Activated naive CD4-positive, alpha-beta T cell treated with anti-CD3 and anti-CD28 coated beads, Interleukin-2, amount 10 ng/mL, durations not matched to agents 5 hours and 36 hours (primary cell): ENCODE data around the gene HEXIM1. TPM values are rescaled to one million over a fixed set of nuclear protein-coding genes. Genes with fewer than 3 reads are reported as not detected.

Experiments used
- microRNA-seq: library from miRNA; unstranded; fragments of <30 nt; microRNA quantifications from one replicate; pipeline ENCODE4 v1.2.0, GENCODE V29; 2022; ENCODE audit warnings: borderline microRNAs expressed, borderline replicate concordance
- total RNA-seq, 2 experiments: library from RNA; stranded (reverse); gene quantifications; one replicate each; pipeline ENCODE4 v1.2.3, GENCODE V29; 2021

Gene HEXIM1, protein sequence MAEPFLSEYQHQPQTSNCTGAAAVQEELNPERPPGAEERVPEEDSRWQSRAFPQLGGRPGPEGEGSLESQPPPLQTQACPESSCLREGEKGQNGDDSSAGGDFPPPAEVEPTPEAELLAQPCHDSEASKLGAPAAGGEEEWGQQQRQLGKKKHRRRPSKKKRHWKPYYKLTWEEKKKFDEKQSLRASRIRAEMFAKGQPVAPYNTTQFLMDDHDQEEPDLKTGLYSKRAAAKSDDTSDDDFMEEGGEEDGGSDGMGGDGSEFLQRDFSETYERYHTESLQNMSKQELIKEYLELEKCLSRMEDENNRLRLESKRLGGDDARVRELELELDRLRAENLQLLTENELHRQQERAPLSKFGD
- total RNA-seq, result 10 to 100 TPM; 28.3 to 29.5 TPM

GRCh38 chr17:45148183-45149036 is at the start of gene HEXIM1:
HEXIM1 (plus strand) TSS chr17:45148475; CDS start chr17:45149191, 716 bp downstream.

DNA sequence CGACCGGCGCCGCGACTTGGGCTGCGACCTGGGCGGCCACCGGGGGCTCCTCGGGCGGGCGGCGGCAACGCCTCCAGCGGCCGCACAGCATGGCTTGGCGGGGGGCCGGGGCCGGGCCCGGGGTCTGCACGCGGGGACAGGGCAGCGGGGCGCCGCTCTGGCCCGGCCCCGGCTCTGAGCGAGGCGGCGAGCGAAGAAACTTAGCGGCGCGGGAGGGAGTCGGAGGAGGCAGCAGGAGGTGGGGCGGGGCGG is 16.0 kb upstream of the HEXIM1 start, which contains the start of gene PLCD3:
PLCD3 (minus strand) TSS at position 196 of the 252 bp plus-strand sequence; CDS start at position 91, 105 bp downstream.

DNA sequence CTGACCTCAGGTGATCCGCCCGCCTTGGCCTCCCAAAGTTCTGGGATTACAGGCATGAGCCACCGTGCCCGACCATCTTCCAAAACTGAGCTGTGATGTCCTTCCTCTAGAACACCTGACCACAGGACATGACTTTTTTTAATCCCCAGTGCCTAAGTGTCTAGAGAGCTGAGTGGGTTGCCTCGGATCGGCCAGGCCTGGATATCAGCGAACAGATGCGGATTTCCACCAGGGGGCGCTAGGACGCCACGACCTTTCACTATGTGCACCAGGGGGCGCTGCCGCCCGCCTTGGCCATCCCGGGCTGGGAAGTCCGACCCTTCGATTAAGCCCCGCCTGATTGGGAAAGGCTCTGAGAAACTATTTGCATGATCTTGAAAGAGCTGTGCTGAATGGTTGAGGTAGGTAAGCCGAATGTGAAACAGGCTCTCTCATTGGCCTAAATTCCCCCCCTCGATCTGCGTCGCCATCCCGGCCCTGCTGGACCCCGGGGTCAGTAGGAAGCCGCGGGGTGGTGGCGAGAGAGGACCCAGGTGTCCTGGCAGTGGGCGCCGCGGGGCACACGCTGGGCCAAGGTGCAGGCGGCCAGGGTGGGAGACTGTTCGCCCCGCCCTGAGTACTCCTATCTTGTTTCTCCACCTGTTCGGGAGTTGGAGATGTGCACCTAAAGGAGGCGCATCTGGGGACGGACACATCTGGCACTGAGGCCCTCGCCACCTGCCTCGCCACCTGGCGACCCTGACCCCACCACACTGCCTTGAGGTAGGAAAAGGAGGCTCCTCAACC is 12.9 kb upstream of the HEXIM1 start, which contains the start of gene ACBD4:
ACBD4 (plus strand) TSS at position 496 of the 786 bp plus-strand sequence. CDS start 458 bp downstream, outside the sequence.

DNA sequence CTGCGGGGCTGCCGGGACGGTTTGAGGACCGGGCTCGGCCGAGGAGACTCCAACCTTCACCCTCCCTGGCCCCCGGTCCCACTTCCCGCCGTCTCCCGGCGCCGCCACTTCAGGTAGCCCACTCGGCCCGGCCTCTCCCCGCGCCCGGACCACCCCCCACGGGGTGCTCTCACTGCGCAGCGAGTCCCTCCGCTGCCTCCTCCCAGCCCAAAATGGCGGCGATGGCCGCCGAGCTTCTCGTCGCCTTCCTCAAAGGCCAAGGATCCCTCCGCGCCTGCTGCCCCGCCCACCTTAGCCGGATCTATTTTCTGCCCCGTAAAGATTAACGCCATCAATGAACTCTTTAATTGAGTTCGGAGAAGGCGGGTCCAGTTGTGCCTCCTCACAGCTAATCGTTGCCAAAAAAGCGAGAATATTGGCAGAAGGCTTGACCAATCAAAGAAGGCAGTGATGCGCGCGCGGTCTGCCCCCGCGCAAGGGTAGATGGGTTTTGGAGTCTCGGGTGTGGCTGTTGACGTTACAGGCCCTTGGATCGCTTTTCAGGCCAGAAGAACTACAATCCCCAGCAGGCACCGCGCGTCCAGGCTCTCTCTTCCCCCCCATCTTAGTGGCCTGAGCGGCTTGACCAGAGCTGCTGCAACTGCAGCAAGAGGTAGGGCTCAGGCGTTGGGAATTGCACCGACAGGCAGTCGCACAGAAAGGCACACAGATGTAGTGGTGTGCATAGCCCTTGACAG is 13.2 kb downstream of the HEXIM1 start, which contains the start of gene HEXIM2:
HEXIM2 (plus strand) TSS at position 588 of the 737 bp plus-strand sequence. CDS start 919 bp downstream, outside the sequence.

Small RNA genes within 50 kb of the gene (microRNA-seq; reads per million reads assigned to microRNA genes)
- gene MIR6784, result not detected

Other genes starting within 250 kb of the HEXIM1 start
- 100 to 1,000 TPM; 103 TPM for gene EFTUD2, start 249.0 kb upstream of the HEXIM1 start, total RNA-seq
- not detected for gene GFAP, start 233.0 kb upstream of the HEXIM1 start, total RNA-seq
- gene KIF18B, start 200.7 kb upstream of the HEXIM1 start, total RNA-seq, result 10 to 100 TPM; 55.4 to 62.1 TPM
- 1 to 10 TPM; 1.1 TPM for gene C1QL1, start 180.2 kb upstream of the HEXIM1 start, total RNA-seq
- gene DCAKD, start 96.8 kb upstream of the HEXIM1 start, total RNA-seq, result 10 to 100 TPM; 28.7 to 28.9 TPM
- 100 to 1,000 TPM; 108 to 116 TPM for gene NMT1, start 87.2 kb upstream of the HEXIM1 start, total RNA-seq
- gene PLCD3, start 16.0 kb upstream of the HEXIM1 start, total RNA-seq, result 1 to 10 TPM; 2.4 to 3.7 TPM
- gene ACBD4, start 12.8 kb upstream of the HEXIM1 start, total RNA-seq, result 10 to 100 TPM; 16.7 to 17.4 TPM
- 1 to 10 TPM; 6.6 to 8.3 TPM for gene HEXIM2, start 13.4 kb downstream of the HEXIM1 start, total RNA-seq
- gene FMNL1, start 73.4 kb downstream of the HEXIM1 start, total RNA-seq, result 100 to 1,000 TPM; 380 to 388 TPM
- under 1 TPM; 0.18 to 0.43 TPM for gene SPATA32, start 113.6 kb downstream of the HEXIM1 start, total RNA-seq
- gene MAP3K14, start 168.5 kb downstream of the HEXIM1 start, total RNA-seq, result 10 to 100 TPM; 23.4 to 25.1 TPM